ENCODE measurements around the gene GPATCH4. TPM values are rescaled to one million over a fixed set of nuclear protein-coding genes. Genes with fewer than 3 reads are reported as not detected.
A peak's percentile ranks its signal among the peaks of the same experiment; 100 is the strongest.

GPATCH4 gene
- total RNA-seq, 1 donor from 2014 or later = 22.4 TPM

DNA sequence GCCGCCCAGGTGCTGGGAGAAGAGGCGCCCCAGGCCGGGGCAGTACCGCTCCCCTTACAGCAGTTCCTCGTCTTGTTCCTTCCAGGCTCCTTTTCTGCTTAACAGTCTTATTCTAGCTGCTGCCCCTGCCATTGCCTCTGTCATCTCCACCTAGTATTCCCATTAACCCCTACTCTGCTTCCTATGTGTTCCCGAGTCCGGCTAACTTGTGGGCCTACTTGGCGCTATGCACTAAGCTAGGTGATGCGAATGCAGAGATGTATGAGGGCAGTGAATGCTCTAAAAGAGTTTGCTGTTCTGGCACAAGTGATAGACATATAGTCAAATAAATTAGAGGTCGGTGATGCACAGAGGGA, 28.6 kb downstream of the GPATCH4 start:
- H3K27me3 ChIP-seq = no peaks in the 10 kb centered on the region
- no peaks in the 10 kb centered on the region for H3K4me1 ChIP-seq
- H3K9me3 ChIP-seq = no peaks in the 10 kb centered on the region
- no peak for DNase-seq
- H3K4me3 ChIP-seq = peak overlapping the region; percentile 38
- no peak for TF ChIP-seq CTCF (IDR thresholded peaks at IDR 0.05)
- no peak for ATAC-seq
- H3K36me3 ChIP-seq = no peaks in the 10 kb centered on the region
- intact Hi-C loops (cut with DNase I) = no loop called here
- H3K27ac ChIP-seq = no peak overlapping the region

DNA sequence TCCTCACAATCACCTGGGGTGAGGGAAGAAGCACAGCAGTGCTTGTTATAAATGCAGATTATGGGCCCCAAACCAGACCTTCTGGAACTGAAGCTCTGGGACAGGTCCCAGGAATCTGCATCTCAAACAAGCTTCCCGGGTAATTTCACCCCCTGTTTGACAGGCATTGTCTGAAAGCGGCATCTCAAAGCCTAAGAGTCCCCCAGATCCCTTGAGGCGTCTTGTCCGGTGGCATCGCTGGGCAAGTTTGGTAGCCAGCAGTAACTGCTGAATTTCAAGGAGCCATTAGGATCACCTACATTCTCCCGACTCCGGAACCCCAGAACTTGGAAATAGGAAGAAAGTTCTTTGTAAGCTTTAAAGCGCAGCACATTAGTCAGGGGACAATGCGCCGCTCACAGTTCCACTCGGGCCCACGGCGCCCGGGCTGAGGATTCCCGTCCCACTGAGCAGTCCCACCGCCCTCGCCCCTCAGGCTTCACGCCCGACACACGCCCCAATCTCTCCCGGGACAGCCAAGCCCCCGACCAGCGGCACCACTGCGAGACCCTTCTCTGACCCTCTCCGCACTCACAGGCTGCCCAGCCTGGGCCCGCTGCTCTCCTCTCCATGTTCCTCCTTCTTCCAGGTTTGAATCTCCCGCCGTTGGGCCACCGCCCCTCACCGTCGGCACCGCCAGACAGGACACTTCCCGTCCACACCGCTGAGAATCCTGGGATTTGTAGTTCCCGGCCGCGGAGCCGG, 29.2 kb downstream of the GPATCH4 start, which contains the start of gene IQGAP3:
Gene IQGAP3, minus strand, starts transcription at position 647 of the 744 bp plus-strand sequence. Its CDS starts 36 bp downstream, at position 611.
- TF ChIP-seq CTCF (IDR thresholded peaks at IDR 0.05) = no peak
- Histone ChIP-seq H3K9me3 (no peaks in the 10 kb centered on the region), H3K4me3 (peak within 1 kb of the TSS; percentile 38), H3K27me3 (no peaks in the 10 kb centered on the region), H3K36me3 (no peaks in the 10 kb centered on the region), H3K4me1 (no peaks in the 10 kb centered on the region), H3K27ac (no peak within 1 kb of the TSS)
- DNase-seq (peak; percentile 93), ATAC-seq (peak; percentile 97)
- intact Hi-C loops (cut with DNase I) = no loop called here

GRCh38 chr1:156571261-156571852, 29.9 kb downstream of the GPATCH4 start:
- no peaks in the 10 kb centered on the region for H3K4me1 ChIP-seq
- no peak for TF ChIP-seq CTCF (IDR thresholded peaks at IDR 0.05)
- H3K27ac ChIP-seq = no peak overlapping the region
- H3K4me3 ChIP-seq = no peak overlapping the region
- no peak for ATAC-seq
- intact Hi-C loops (cut with DNase I) = no loop called here
- H3K36me3 ChIP-seq = no peaks in the 10 kb centered on the region
- no peak for DNase-seq
- H3K9me3 ChIP-seq = no peaks in the 10 kb centered on the region
- H3K27me3 ChIP-seq = no peaks in the 10 kb centered on the region

- no peak for DNase-seq
- H3K36me3 ChIP-seq = no peaks in the 10 kb centered on the region
- no peak for TF ChIP-seq CTCF (IDR thresholded peaks at IDR 0.05)
- no peak for ATAC-seq
- no peaks in the 10 kb centered on the region for H3K9me3 ChIP-seq
- H3K27ac ChIP-seq = no peak overlapping the region
- no peaks in the 10 kb centered on the region for H3K4me1 ChIP-seq
- H3K27me3 ChIP-seq = no peaks in the 10 kb centered on the region
- H3K4me3 ChIP-seq = no peak overlapping the region
- intact Hi-C loops (cut with DNase I) = no loop called here
These were observed 34.8 kb downstream of the GPATCH4 start for GRCh38 chr1:156566436-156566835.

DNA sequence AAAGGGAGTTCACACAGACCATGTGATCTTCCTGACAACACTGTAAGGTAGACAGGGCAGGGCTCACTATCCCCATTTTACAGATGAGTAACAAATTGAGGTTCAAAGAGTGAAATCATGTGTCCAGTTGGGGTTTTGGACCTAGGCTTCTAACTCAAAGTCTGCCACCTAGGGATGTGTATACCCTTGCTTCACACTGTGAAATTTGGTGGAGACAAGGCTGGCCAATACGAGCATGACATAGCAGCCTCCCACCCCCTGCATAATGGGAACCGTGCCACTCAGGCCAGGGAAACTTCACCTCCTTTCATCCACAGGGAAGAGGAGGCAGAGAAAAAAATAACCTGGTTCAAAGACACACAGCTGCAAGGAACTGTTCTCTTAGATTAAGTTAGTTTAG, 35.8 kb downstream of the GPATCH4 start:
- Histone ChIP-seq H3K36me3 (no peaks in the 10 kb centered on the region), H3K27me3 (no peaks in the 10 kb centered on the region), H3K4me3 (no peak overlapping the region), H3K4me1 (no peaks in the 10 kb centered on the region), H3K27ac (no peak overlapping the region), H3K9me3 (no peaks in the 10 kb centered on the region)
- intact Hi-C loops (cut with DNase I) = no loop called here
- TF ChIP-seq CTCF (IDR thresholded peaks at IDR 0.05) = no peak
- DNase-seq (no peak), ATAC-seq (no peak)
